Left lung (tissue), 10 donors: ENCODE measurements around the gene ESRRB. TPM values are rescaled to one million over a fixed set of nuclear protein-coding genes. Genes with fewer than 3 reads are reported as not detected.

Experiments
- ATAC-seq: fragments of 200-7000 bp; cut with Tn5 transposase; one replicate; pipeline ENCODE4 v1.9.1; 2020; ENCODE audit warnings: moderate library complexity
- DNase-seq, 4 donors: peaks; one replicate each; pipeline ENCODE4 v3.0.0-alpha.2; 2013 to 2020
- H3K27ac ChIP-seq, 2 donors: fragments of 200-600 bp; sonication (generic) in 1 of 2; one replicate each; pipeline versions ENCODE4 v1.5.0 to v1.8.0; 2020 to 2021
- H3K27me3 ChIP-seq, 2 donors: fragments of 200-600 bp; sonication (generic) in 1 of 2; one replicate each; pipeline versions ENCODE4 v1.5.0 to v1.8.0; 2020 to 2021
- H3K36me3 ChIP-seq, 2 donors: fragments of 200-600 bp; sonication (generic) in 1 of 2; one replicate each; pipeline versions ENCODE4 v1.5.0 to v1.8.0; 2020 to 2021
- H3K4me1 ChIP-seq, 2 donors: fragments of 200-600 bp; one replicate each; pipeline ENCODE4 v1.8.0; 2021
- H3K4me3 ChIP-seq, 2 donors: fragments of 200-600 bp; sonication (generic) in 1 of 2; one replicate each; pipeline versions ENCODE4 v1.5.0 to v1.8.0; 2020 to 2021; ENCODE audit warnings: mild to moderate bottlenecking in 1 of 2
- H3K9me3 ChIP-seq, 2 donors: fragments of 200-600 bp; sonication (generic) in 1 of 2; one replicate each; pipeline versions ENCODE4 v1.5.0 to v1.8.0; 2020 to 2021
- CTCF ChIP-seq, 2 donors: fragments of 200-600 bp; sonication (generic) in 1 of 2; IDR thresholded peaks; one replicate each; pipeline versions ENCODE4 v1.5.0 to v1.8.0; 2021; ENCODE audit warnings: antibody characterized with exemption in 2 of 2
- intact Hi-C, 2 donors: fragments of 100-400 bp; cut with DNase I; formaldehyde crosslinking; loops; one replicate each; pipeline versions ENCODE4 v1.11.2 to v1.14.2; 2022
- polyA plus RNA-seq, 6 donors: library from polyadenylated mRNA; unstranded; fragments of 120-200 nt; gene quantifications; one replicate each; pipeline ENCODE4 v1.2.1, GENCODE V29; 2013; ENCODE audit not compliant: insufficient read length in 6 of 6
- total RNA-seq, 2 donors: library from RNA; stranded (reverse); fragmentation: NEBNext Ultra II Directional; extraction: Animal tissue kit (Norgen Biotek cat#: 25700); gene quantifications; one replicate each; pipeline ENCODE4 v1.2.1, GENCODE V29; 2021
- donor health status: DM: no; HTN: yes; CAD: no.
- donor health status: DM: no; HTN: no; CAD: no.

ESRRB gene
- total and polyA plus RNA-seq, 8 donors: 0.15 to 0.67 (median 0.40) TPM

- intact Hi-C loops: no loop called here
- no peak for ATAC-seq
- TF ChIP-seq CTCF (IDR thresholded peaks at IDR 0.05): no peak
- Histone ChIP-seq H3K36me3 (no peaks in the 10 kb centered on the region), H3K9me3 (no peaks in the 10 kb centered on the region), H3K27ac (no peak overlapping the region), H3K4me1 (no peaks in the 10 kb centered on the region), H3K4me3 (no peak overlapping the region), H3K27me3 (no peaks in the 10 kb centered on the region)
- DNase-seq: no peak
Observed at GRCh38 chr14:76490111-76490510, 114.2 kb downstream of the ESRRB start.

- no peak for ATAC-seq
Observed at GRCh38 chr14:76490735-76491134, 114.8 kb downstream of the ESRRB start.

GRCh38 chr14:76491172-76491930 is 115.4 kb downstream of the ESRRB start:
- ATAC-seq (no peak), DNase-seq (no peak)
- intact Hi-C loops: no loop called here
- no peak overlapping the region for H3K4me3 ChIP-seq
- H3K4me1 ChIP-seq: no peaks in the 10 kb centered on the region
- no peak overlapping the region for H3K27ac ChIP-seq
- H3K9me3 ChIP-seq: no peaks in the 10 kb centered on the region
- TF ChIP-seq CTCF (IDR thresholded peaks at IDR 0.05): no peak
- no peaks in the 10 kb centered on the region for H3K36me3 ChIP-seq
- no peaks in the 10 kb centered on the region for H3K27me3 ChIP-seq

More at GRCh38 chr14:76490735-76491134, 114.8 kb downstream of the ESRRB start:
- Histone ChIP-seq H3K4me1 (no peaks in the 10 kb centered on the region), H3K9me3 (no peaks in the 10 kb centered on the region), H3K36me3 (no peaks in the 10 kb centered on the region), H3K4me3 (no peak overlapping the region), H3K27ac (no peak overlapping the region), H3K27me3 (no peaks in the 10 kb centered on the region)
- TF ChIP-seq CTCF (IDR thresholded peaks at IDR 0.05): no peak
- DNase-seq: peak in 1 of 4 donors; percentile 36
- intact Hi-C loops: no loop called here

GRCh38 chr14:76495983-76496382 is 120.0 kb downstream of the ESRRB start:
- DNase-seq (no peak), ATAC-seq (no peak)
- Histone ChIP-seq H3K36me3 (no peaks in the 10 kb centered on the region), H3K4me3 (no peak overlapping the region), H3K27ac (no peak overlapping the region), H3K4me1 (no peaks in the 10 kb centered on the region), H3K9me3 (no peaks in the 10 kb centered on the region), H3K27me3 (peaks cover 0 to 7% of the 10 kb centered on the region in 2 donors)
- TF ChIP-seq CTCF (IDR thresholded peaks at IDR 0.05): no peak
- intact Hi-C loops: no loop called here

- intact Hi-C loops: no loop called here
- no peaks in the 10 kb centered on the region for H3K9me3 ChIP-seq
- no peaks in the 10 kb centered on the region for H3K4me1 ChIP-seq
- no peak overlapping the region for H3K4me3 ChIP-seq
- no peak for TF ChIP-seq CTCF (IDR thresholded peaks at IDR 0.05)
- H3K27ac ChIP-seq: no peak overlapping the region
- ATAC-seq (no peak), DNase-seq (no peak)
- H3K36me3 ChIP-seq: no peaks in the 10 kb centered on the region
- H3K27me3 ChIP-seq: peaks cover 0 to 7% of the 10 kb centered on the region in 2 donors
Observed at GRCh38 chr14:76496595-76496994, 120.7 kb downstream of the ESRRB start.
